Thyroid gland (tissue), 4 donors: ENCODE results near the gene ADAMTS12.

Experiments
- CTCF ChIP-seq, 6 experiments: fragments of 200-600 bp in 3 of 6; fragments of 450-650 bp in 3 of 6; sonication (generic) in 3 of 6; IDR thresholded peaks; one replicate each; pipeline ENCODE4 v1.5.1; 2016 to 2019; ENCODE audit warnings: antibody characterized with exemption in 6 of 6, mild to moderate bottlenecking in 2 of 6, inconsistent platforms in 1 of 6, moderate library complexity in 1 of 6
- POLR2A ChIP-seq, 2 donors: fragments of 450-650 bp; IDR thresholded peaks; one replicate each; pipeline ENCODE4 v1.6.1; 2017; ENCODE audit warnings: antibody characterized with exemption in 2 of 2, mild to moderate bottlenecking in 2 of 2, moderate library complexity in 1 of 2

- TF ChIP-seq CTCF (IDR thresholded peaks at IDR 0.05) (no peak), POLR2A (IDR thresholded peaks at IDR 0.05) (no peak)
Measured at GRCh38 chr5:33480876-33481275, 410.9 kb downstream of the ADAMTS12 start.
